Peyer's patch (tissue), 4 donors: ENCODE measurements around the gene MIPEP. TPM values are rescaled to one million over a fixed set of nuclear protein-coding genes. Genes with fewer than 3 reads are reported as not detected.
A peak's percentile ranks its signal among the peaks of the same experiment; 100 is the strongest.

Experiments
- DNase-seq, 3 donors: peaks; one replicate each; pipeline ENCODE4 v3.0.0-alpha.2; 2017 to 2019
- H3K27ac ChIP-seq, 4 donors: fragments of 200-600 bp; sonication (generic); one replicate each; pipeline ENCODE4 v1.5.1; 2016 to 2019
- H3K27me3 ChIP-seq, 2 donors: fragments of 200-600 bp; sonication (generic); one replicate each; pipeline ENCODE4 v1.5.1; 2019
- H3K36me3 ChIP-seq, 3 donors: fragments of 200-600 bp; sonication (generic); one replicate each; pipeline ENCODE4 v1.5.1; 2016 to 2019
- H3K4me1 ChIP-seq, 4 donors: fragments of 200-600 bp; sonication (generic); one replicate each; pipeline ENCODE4 v1.5.1; 2016 to 2019
- H3K4me3 ChIP-seq, 4 donors: fragments of 200-600 bp; sonication (generic); 1 replicate in 3 of 4; 2 replicates in 1 of 4; pipeline ENCODE4 v1.5.1; 2016 to 2019; ENCODE audit warnings: mild to moderate bottlenecking in 1 of 4
- H3K9me3 ChIP-seq, 4 donors: fragments of 200-600 bp; sonication (generic); one replicate each; pipeline ENCODE4 v1.5.1; 2016 to 2019; ENCODE audit warnings: mild to moderate bottlenecking in 1 of 4
- CTCF ChIP-seq, 6 experiments: fragments of 450-650 bp in 4 of 6; fragments of 200-600 bp in 2 of 6; sonication (generic) in 1 of 6; IDR thresholded peaks; one replicate each; pipeline ENCODE4 v1.5.1; 2017 to 2019; ENCODE audit warnings: antibody characterized with exemption in 6 of 6, mild to moderate bottlenecking in 3 of 6, moderate library complexity in 1 of 6
- POLR2A ChIP-seq, 2 donors: fragments of 450-650 bp; IDR thresholded peaks; one replicate each; pipeline ENCODE4 v1.5.1; 2017; ENCODE audit warnings: antibody characterized with exemption in 2 of 2, mild to moderate bottlenecking in 2 of 2, moderate library complexity in 2 of 2
- total RNA-seq, 4 donors: library from RNA; depleted of rRNA; stranded (reverse); fragments of >200 nt; gene quantifications; one replicate each; pipeline ENCODE4 v1.1.0, GENCODE V29; 2016

Gene MIPEP
- total RNA-seq, 4 donors from 2014 or later: 10.7 to 17.0 (median 12.5) TPM

DNA sequence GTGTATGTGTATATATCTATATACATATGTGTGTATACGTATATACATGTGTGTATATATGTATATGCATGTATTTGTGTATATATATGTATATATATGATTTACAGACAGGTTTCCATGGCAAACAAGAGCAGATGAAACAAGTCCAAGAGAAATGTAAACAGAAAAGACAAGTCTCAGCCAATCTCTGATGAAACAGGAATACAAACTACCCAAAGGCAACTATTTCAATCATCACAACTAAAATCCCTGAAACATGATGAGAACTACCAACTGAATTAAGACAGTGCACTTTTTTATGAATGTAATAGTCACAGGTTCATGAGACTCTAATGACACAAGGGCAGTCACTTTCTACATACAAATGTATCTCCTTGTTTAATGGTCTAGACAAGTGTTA, 178.8 kb downstream of the MIPEP start:
- Histone ChIP-seq H3K4me1 (no peaks in the 10 kb centered on the region), H3K36me3 (no peaks in the 10 kb centered on the region), H3K9me3 (no peaks in the 10 kb centered on the region), H3K27me3 (no peaks in the 10 kb centered on the region), H3K4me3 (no peak overlapping the region), H3K27ac (no peak overlapping the region)
- TF ChIP-seq CTCF (IDR thresholded peaks at IDR 0.05): no peak
- no peak for TF ChIP-seq POLR2A (IDR thresholded peaks at IDR 0.05)
- DNase-seq: no peak

DNA sequence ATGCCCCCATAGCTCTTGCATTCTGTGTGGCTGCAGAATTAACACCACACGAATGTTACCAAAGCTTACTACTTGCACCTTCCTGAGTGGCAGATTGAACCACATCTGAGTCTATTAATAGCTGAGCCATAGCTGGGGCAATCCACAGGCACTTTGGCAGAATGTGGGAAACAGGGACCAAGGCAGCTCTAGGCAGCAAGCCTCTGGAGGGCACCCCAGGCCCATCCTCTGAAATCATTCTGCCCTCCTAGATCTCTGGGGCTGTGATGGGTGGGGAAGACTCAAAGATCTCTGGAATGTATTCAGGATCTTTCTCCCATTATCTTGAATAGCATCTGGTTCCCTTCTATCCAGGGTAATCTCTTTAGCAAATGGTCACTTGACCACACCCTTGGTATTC, 179.7 kb downstream of the MIPEP start:
- TF ChIP-seq POLR2A (IDR thresholded peaks at IDR 0.05) (no peak), CTCF (IDR thresholded peaks at IDR 0.05) (no peak)
- no peaks in the 10 kb centered on the region for H3K4me1 ChIP-seq
- H3K27me3 ChIP-seq: no peaks in the 10 kb centered on the region
- no peaks in the 10 kb centered on the region for H3K9me3 ChIP-seq
- no peak overlapping the region for H3K4me3 ChIP-seq
- DNase-seq: no peak
- H3K27ac ChIP-seq: no peak overlapping the region
- H3K36me3 ChIP-seq: no peaks in the 10 kb centered on the region

GRCh38 chr13:23707674-23708073, 181.5 kb downstream of the MIPEP start:
- no peaks in the 10 kb centered on the region for H3K9me3 ChIP-seq
- H3K4me3 ChIP-seq: no peak overlapping the region
- DNase-seq: no peak
- no peaks in the 10 kb centered on the region for H3K4me1 ChIP-seq
- H3K27me3 ChIP-seq: no peaks in the 10 kb centered on the region
- no peaks in the 10 kb centered on the region for H3K36me3 ChIP-seq
- no peak overlapping the region for H3K27ac ChIP-seq
- no peak for TF ChIP-seq POLR2A (IDR thresholded peaks at IDR 0.05)
- no peak for TF ChIP-seq CTCF (IDR thresholded peaks at IDR 0.05)

DNA sequence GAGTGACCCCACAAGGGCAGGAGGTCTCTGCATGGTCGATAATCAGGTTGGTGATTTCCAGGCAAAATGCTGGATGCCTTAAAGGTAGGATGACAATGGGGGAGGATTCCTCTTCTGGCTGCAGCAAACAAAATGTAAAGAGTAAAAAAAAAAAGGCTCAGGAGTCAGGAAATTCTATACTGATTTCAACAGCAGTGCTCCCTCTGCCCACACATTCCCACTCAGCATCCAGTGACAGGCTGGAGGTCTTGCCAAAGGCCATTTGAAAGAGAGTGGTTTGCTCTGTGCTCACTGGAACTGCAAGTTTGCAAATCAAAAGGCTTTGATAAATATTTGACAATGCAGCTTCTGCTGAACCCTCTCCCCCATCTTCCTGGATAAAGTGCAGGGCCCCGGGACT, 183.6 kb downstream of the MIPEP start:
- Histone ChIP-seq H3K27me3 (no peaks in the 10 kb centered on the region), H3K9me3 (no peaks in the 10 kb centered on the region), H3K4me1 (no peaks in the 10 kb centered on the region), H3K27ac (no peak overlapping the region), H3K4me3 (no peak overlapping the region), H3K36me3 (no peaks in the 10 kb centered on the region)
- TF ChIP-seq POLR2A (IDR thresholded peaks at IDR 0.05): no peak
- no peak for TF ChIP-seq CTCF (IDR thresholded peaks at IDR 0.05)
- DNase-seq: no peak

- no peak for TF ChIP-seq POLR2A (IDR thresholded peaks at IDR 0.05)
- TF ChIP-seq CTCF (IDR thresholded peaks at IDR 0.05): no peak
- no peak for DNase-seq
- no peaks in the 10 kb centered on the region for H3K36me3 ChIP-seq
- no peak overlapping the region for H3K27ac ChIP-seq
- H3K9me3 ChIP-seq: no peaks in the 10 kb centered on the region
- no peaks in the 10 kb centered on the region for H3K27me3 ChIP-seq
- H3K4me1 ChIP-seq: no peaks in the 10 kb centered on the region
- H3K4me3 ChIP-seq: no peak overlapping the region
Observed at GRCh38 chr13:23703246-23703860, 185.8 kb downstream of the MIPEP start.

DNA sequence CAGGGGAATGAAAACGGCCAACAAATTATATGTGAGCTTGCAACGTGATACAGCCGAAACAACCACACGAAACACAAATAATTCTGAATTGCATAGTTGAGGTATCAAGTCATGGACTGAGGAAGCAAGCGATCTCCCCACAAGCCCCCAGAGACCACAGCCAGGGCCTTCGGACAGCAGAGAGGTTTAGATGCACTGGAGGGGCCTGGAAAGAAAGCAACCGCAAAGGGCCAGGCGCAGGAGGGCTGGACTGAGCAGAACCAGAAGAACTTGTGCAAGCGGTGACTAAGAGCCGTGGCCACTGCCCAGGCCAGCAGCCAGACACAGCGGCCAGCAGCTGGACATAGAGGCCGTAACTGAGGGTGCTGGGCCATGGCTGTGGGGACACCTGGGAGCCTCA, 187.6 kb downstream of the MIPEP start:
- Histone ChIP-seq H3K36me3 (no peaks in the 10 kb centered on the region), H3K4me3 (no peak overlapping the region), H3K9me3 (no peaks in the 10 kb centered on the region), H3K4me1 (peaks cover 0 to under 1% (median 0%) of the 10 kb centered on the region in 4 donors), H3K27ac (no peak overlapping the region), H3K27me3 (no peaks in the 10 kb centered on the region)
- TF ChIP-seq POLR2A (IDR thresholded peaks at IDR 0.05) (no peak), CTCF (IDR thresholded peaks at IDR 0.05) (no peak)
- DNase-seq: peak in 1 of 3 donors; percentile 58
